HepG2 (cell line): ENCODE measurements around the gene SERPINA6. TPM values are rescaled to one million over a fixed set of nuclear protein-coding genes. Genes with fewer than 3 reads are reported as not detected.

Source experiments
- ATAC-seq: fragments of 200-7000 bp; cut with Tn5 transposase; 3 replicates; pipeline ENCODE4 v1.9.1; 2020; ENCODE audit warnings: mild to moderate bottlenecking, moderate library complexity
- BruUV-seq: library from RNA; stranded (reverse); fragments of 400-500 nt; replicated peaks from 2 replicates; lab custom pipeline; 2021; lab: Mats Ljungman, UMichigan
- CTCF ChIA-PET: fragments of 300-600 bp; formaldehyde crosslinking; extraction: SDS; loops from one replicate; lab custom pipeline; 2021; ENCODE audit warnings: low total read pairs, inconsistent platforms, low intra/inter-chr PET ratio; lab: Yijun Ruan, JAX
- POLR2A ChIA-PET: fragments of 350-600 bp; sonication (Branson Sonifier 250); formaldehyde crosslinking; loops from one replicate; lab custom pipeline; 2020; ENCODE audit warnings: antibody characterized with exemption, inconsistent platforms; lab: Yijun Ruan, JAX
- DNase-seq: peaks from one replicate; pipeline ENCODE4 v3.0.0-alpha.2; 2015; ENCODE audit warnings: low spot score
- FAIRE-seq: peaks from 3 replicates; lab custom pipeline; 2011; peaks lifted over from hg19 to GRCh38; lab: Jason Lieb, UNC
- H2AFZ ChIP-seq: one replicate; pipeline ENCODE4 v1.6.1; 2011; ENCODE audit warnings: low read length, inconsistent platforms
- H3K27ac ChIP-seq: fragments of 300-600 bp; 3 replicates; pipeline ENCODE4 v1.8.0; 2011; ENCODE audit warnings: mixed run types, mild to moderate bottlenecking, mixed read lengths, low read length, inconsistent platforms; ENCODE audit not compliant: insufficient read depth; ENCODE audit errors: extremely low read length
- H3K27me3 ChIP-seq, 2 experiments: fragments of 200-600 bp in 1 of 2; 2 replicates in 1 of 2; 3 replicates in 1 of 2; pipeline versions ENCODE4 v1.6.0 to v1.8.0; 2011; ENCODE audit warnings: low read length in 2 of 2, mild to moderate bottlenecking in 2 of 2, moderate library complexity in 2 of 2, inconsistent platforms in 1 of 2; ENCODE audit not compliant: insufficient read depth in 2 of 2, control insufficient read depth in 1 of 2
- H3K36me3 ChIP-seq, 2 experiments: fragments of 200-600 bp in 1 of 2; replicated peaks in 1 of 2; 2 replicates in 1 of 2; 3 replicates in 1 of 2; pipeline versions ENCODE4 v1.5.1 to v1.8.0; 2011; ENCODE audit warnings: low read length in 2 of 2, inconsistent platforms in 1 of 2; ENCODE audit not compliant: insufficient read depth in 2 of 2, control insufficient read depth in 1 of 2
- H3K4me1 ChIP-seq: 2 replicates; pipeline ENCODE4 v1.5.1; 2012; ENCODE audit warnings: low read length, inconsistent platforms; ENCODE audit not compliant: insufficient read depth
- H3K4me2 ChIP-seq: 2 replicates; pipeline ENCODE4 v1.6.0; 2011; ENCODE audit warnings: low read depth, low read length, inconsistent platforms
- H3K4me3 ChIP-seq, 3 experiments: fragments of 200-600 bp in 1 of 3; sonication (generic), shearing (Covaris generic) in 1 of 3; replicated peaks in 1 of 3; 2 replicates each; pipeline ENCODE4 v1.5.1; 2011 to 2016; ENCODE audit warnings: low read length in 3 of 3, inconsistent platforms in 2 of 3, low read depth in 2 of 3, mild to moderate bottlenecking in 2 of 3, control low read depth in 1 of 3, mixed read lengths in 1 of 3; ENCODE audit not compliant: insufficient read depth in 1 of 3
- H3K79me2 ChIP-seq: one replicate; pipeline ENCODE4 v1.6.1; 2011; ENCODE audit warnings: low read length, inconsistent platforms; ENCODE audit not compliant: insufficient read depth
- H3K9ac ChIP-seq: 2 replicates; pipeline ENCODE4 v1.6.0; 2011; ENCODE audit warnings: mild to moderate bottlenecking, low read depth, low read length, inconsistent platforms; ENCODE audit not compliant: insufficient read depth
- H3K9me3 ChIP-seq: 2 replicates; pipeline ENCODE4 v1.5.1; 2012; ENCODE audit warnings: mild to moderate bottlenecking, low read length
- H4K20me1 ChIP-seq: 2 replicates; pipeline ENCODE4 v1.6.0; 2011; ENCODE audit warnings: inconsistent platforms, mild to moderate bottlenecking, low read length, moderate library complexity; ENCODE audit not compliant: insufficient read depth
- AGO1 ChIP-seq: fragments of 200-400 bp; formaldehyde crosslinking; IDR thresholded peaks from 2 replicates; pipeline ENCODE4 v1.6.1; 2017; ENCODE audit warnings: mild to moderate bottlenecking, low read depth, low read length, moderate library complexity; ENCODE audit not compliant: poor library complexity, severe bottlenecking
- ATAD3A ChIP-seq: sonication (generic); formaldehyde crosslinking; IDR thresholded peaks from 2 replicates; pipeline ENCODE4 v1.4.0; 2020; ENCODE audit warnings: missing genetic modification reagents
- CBX1 ChIP-seq: IDR thresholded peaks from one replicate; pipeline ENCODE4 v1.6.1; 2016; ENCODE audit warnings: antibody characterized with exemption, low read depth
- FOXK1 ChIP-seq: sonication (generic); formaldehyde crosslinking; IDR thresholded peaks from 2 replicates; pipeline ENCODE4 v1.4.0; 2020; ENCODE audit warnings: low read depth, missing genetic modification reagents, borderline replicate concordance
- NRL ChIP-seq: sonication (generic); formaldehyde crosslinking; IDR thresholded peaks from 2 replicates; pipeline ENCODE4 v1.5.0; 2020; ENCODE audit warnings: missing genetic modification reagents, mild to moderate bottlenecking, moderate library complexity, borderline replicate concordance
- RCOR2 ChIP-seq: IDR thresholded peaks from 2 replicates; pipeline ENCODE4 v1.6.1; 2016; ENCODE audit warnings: missing biosample characterization, missing genetic modification reagents
- SIX4 ChIP-seq: sonication (generic); formaldehyde crosslinking; IDR thresholded peaks from 2 replicates; pipeline ENCODE4 v1.4.0; 2020; ENCODE audit warnings: missing genetic modification reagents
- TRIM22 ChIP-seq: fragments of 450-650 bp; IDR thresholded peaks from 2 replicates; pipeline ENCODE4 v1.6.1; 2017
- ZBTB43 ChIP-seq: sonication (generic); formaldehyde crosslinking; conservative IDR thresholded peaks from 2 replicates; pipeline ENCODE4 v1.4.0; 2020; ENCODE audit warnings: missing genetic modification reagents
- ZMYM3 ChIP-seq: sonication (generic); formaldehyde crosslinking; IDR thresholded peaks from 2 replicates; pipeline ENCODE4 v1.5.1; 2020; ENCODE audit warnings: mild to moderate bottlenecking, missing genetic modification reagents
- ZNF234 ChIP-seq: sonication (generic); formaldehyde crosslinking; conservative IDR thresholded peaks from 2 replicates; pipeline ENCODE4 v1.5.1; 2020; ENCODE audit warnings: mild to moderate bottlenecking, missing genetic modification reagents
- ZNF292 ChIP-seq: sonication (generic); formaldehyde crosslinking; IDR thresholded peaks from 2 replicates; pipeline ENCODE4 v1.8.1; 2022; ENCODE audit warnings: mild to moderate bottlenecking, low read depth, missing genetic modification reagents, borderline replicate concordance
- ZNF3 ChIP-seq: IDR thresholded peaks from 2 replicates; pipeline ENCODE4 v1.7.0; 2017; ENCODE audit warnings: inconsistent platforms
- ZNF382 ChIP-seq: sonication (generic); formaldehyde crosslinking; IDR thresholded peaks from 2 replicates; pipeline ENCODE4 v1.5.0; 2020; ENCODE audit warnings: missing genetic modification reagents, mild to moderate bottlenecking, borderline replicate concordance
- ZNF713 ChIP-seq: sonication (generic); formaldehyde crosslinking; IDR thresholded peaks from 2 replicates; pipeline ENCODE4 v1.4.0; 2020; ENCODE audit warnings: mild to moderate bottlenecking, missing genetic modification reagents
- ZSCAN21 ChIP-seq: sonication (generic); formaldehyde crosslinking; IDR thresholded peaks from 2 replicates; pipeline ENCODE4 v1.8.0; 2022; ENCODE audit warnings: mild to moderate bottlenecking, missing genetic modification reagents, moderate library complexity, borderline replicate concordance
- WGBS: methylation state at CpG from one replicate; pipeline ENCODE4 v1.1.6; 2017; ENCODE audit warnings: low lambda C conversion rate; 5-methylcytosine and 5-hydroxymethylcytosine counted together
- in situ Hi-C: cut with HindIII; loops from 2 replicates; pipeline ENCODE4 v1.10.0; 2017; ENCODE audit warnings: low pct_unique_long_range_greater_than_20kb; ENCODE audit not compliant: extremely low pct_ligation_motif_present
- intact Hi-C: fragments of 100-400 bp; cut with micrococcal nuclease; formaldehyde crosslinking; loops from one replicate; pipeline ENCODE4 v1.10.0; 2022; ENCODE audit not compliant: unreplicated experiment
- polyA plus RNA-seq, 8 experiments: library from polyadenylated mRNA; depleted of rRNA in 3 of 8; stranded (reverse) in 7 of 8; unstranded in 1 of 8; fragments of >200 nt; fragmentation: Illumina TruSeq in 4 of 8; extraction: Trizol in 4 of 8; gene quantifications; 2 replicates each; pipeline versions ENCODE4 v1.2.1 to v1.2.3, GENCODE V29; 2011 to 2016; ENCODE audit warnings: low read depth in 4 of 8, missing spikeins in 1 of 8, mixed read lengths in 1 of 8; ENCODE audit not compliant: insufficient read depth in 1 of 8
- total RNA-seq, 5 experiments: library from RNA; depleted of rRNA; stranded (reverse); fragments of >200 nt; fragmentation: Illumina TruSeq; extraction: Trizol; gene quantifications; 2 replicates each; pipeline ENCODE4 v1.2.3, GENCODE V29; 2016; ENCODE audit warnings: low read depth in 1 of 5

Gene SERPINA6
- total and polyA plus RNA-seq, 2 of the 13 experiments (the other 11 are each of a cell fraction or from before 2014, with no cell fraction given), result 260 to 333 TPM

- WGBS, result 91% methylated on average over 1 of the region's 1 CpG
- no peak for TF ChIP-seq TRIM22
- TF ChIP-seq, all 625 proteins: peak for 0
- no peak overlapping the region for H3K9ac ChIP-seq
- no peaks in the 10 kb centered on the region for H3K27me3 ChIP-seq
- no peak for ATAC-seq
- no peaks in the 10 kb centered on the region for H3K79me2 ChIP-seq
- no peaks in the 10 kb centered on the region for H3K36me3 ChIP-seq
- no peak for DNase-seq
- H3K4me2 ChIP-seq, result no peak overlapping the region
- ChIA-PET CTCF (no interaction called here), POLR2A (interaction anchor here (1.2 to 3.6 kb wide), 2 partner anchors 31 to 53 kb away, joined by 3 to 32 read pairs; partner anchors contain the start of gene SERPINA1)
- H3K4me1 ChIP-seq, result peaks cover 64% of the 10 kb centered on the region
- H2AFZ ChIP-seq, result no peak overlapping the region
- no peaks in the 10 kb centered on the region for H4K20me1 ChIP-seq
- in situ Hi-C loops (no loop called here), intact Hi-C loops (loop anchor here (5.0 kb wide), 1 partner anchor 35 kb away; the partner anchor contains the start of gene SERPINA6)
- BruUV-seq, result no TSS peak
- no peak overlapping the region for H3K27ac ChIP-seq
- FAIRE-seq, result no peak
- H3K4me3 ChIP-seq, result no peak overlapping the region
- H3K9me3 ChIP-seq, result 0 out of 2 replicates have a peak, but pooled peaks cover 5% of the 10 kb centered on the region
Observed at GRCh38 chr14:94357166-94357565, 34.0 kb upstream of the SERPINA6 start.

- ATAC-seq (no peak), FAIRE-seq (no peak), DNase-seq (no peak)
- no peaks in the 10 kb centered on the region for H4K20me1 ChIP-seq
- no peaks in the 10 kb centered on the region for H3K36me3 ChIP-seq
- WGBS, result 72% methylated on average over 5 of the region's 5 CpGs
- no peaks in the 10 kb centered on the region for H3K79me2 ChIP-seq
- CTCF ChIA-PET, result interaction anchor here (0.7 to 2.4 kb wide), 2 partner anchors 19 to 56 kb away, joined by 3 to 14 read pairs; no protein-coding TSS in a partner anchor
- H3K4me1 ChIP-seq, result peaks cover 61% of the 10 kb centered on the region
- H3K27me3 ChIP-seq, result no peaks in the 10 kb centered on the region
- BruUV-seq, result no TSS peak
- H3K27ac ChIP-seq, result peak overlapping the region; percentile 7
- H3K4me3 ChIP-seq, result no peak overlapping the region
- no peak overlapping the region for H2AFZ ChIP-seq
- H3K9me3 ChIP-seq, result 0 out of 2 replicates have a peak, but pooled peaks cover 5% of the 10 kb centered on the region
- in situ Hi-C loops (no loop called here), intact Hi-C loops (loop anchor here (5.0 kb wide), 1 partner anchor 34 kb away; the partner anchor contains the start of gene SERPINA6)
- POLR2A ChIA-PET, result interaction anchor here (1.2 to 3.6 kb wide), 5 partner anchors 20 to 55 kb away, joined by 3 to 32 read pairs (median 7); partner anchors contain the start of gene SERPINA1
- H3K4me2 ChIP-seq, result peak overlapping the region; percentile 18; the same call in 1 of the 2 replicates
- no peak overlapping the region for H3K9ac ChIP-seq
- peak; percentile 99 for TF ChIP-seq ZMYM3 (CRISPR knock-in tag)
- no peak for TF ChIP-seq AGO1
- peak; percentile 87 for TF ChIP-seq RCOR2
- no peak for TF ChIP-seq FOXK1 (CRISPR knock-in tag)
- TF ChIP-seq ZNF3 (CRISPR knock-in tag), result peak; percentile 55
- TF ChIP-seq ZNF713, result no peak
- TF ChIP-seq ATAD3A, result no peak
- TF ChIP-seq ZNF292 (CRISPR knock-in tag), result no peak
- no peak for TF ChIP-seq NRL (CRISPR knock-in tag)
- TF ChIP-seq SIX4, result no peak
- TF ChIP-seq ZNF234 (CRISPR knock-in tag), result no peak
- TF ChIP-seq CBX1, result no peak
- TF ChIP-seq ZNF382 (CRISPR knock-in tag), result no peak
- TF ChIP-seq ZBTB43, result no peak
- TF ChIP-seq ZSCAN21 (CRISPR knock-in tag), result no peak
Observed at GRCh38 chr14:94356379-94357056, 33.4 kb upstream of the SERPINA6 start.
